Gastrocnemius medialis (tissue), 4 donors: ENCODE measurements around the gene PROM2. TPM values are rescaled to one million over a fixed set of nuclear protein-coding genes. Genes with fewer than 3 reads are reported as not detected.

Experiments used
- ATAC-seq, 2 donors: fragments of 150-250 bp; one replicate each; pipeline ENCODE4 v1.9.1; 2016
- DNase-seq, 2 donors: peaks; one replicate each; pipeline ENCODE4 v3.0.0-alpha.2; 2019
- H3K27ac ChIP-seq, 4 donors: fragments of 200-600 bp; sonication (generic); 1 replicate in 1 of 4; 2 replicates in 3 of 4; pipeline ENCODE4 v1.5.1; 2016 to 2018; ENCODE audit warnings: mild to moderate bottlenecking in 2 of 4, moderate library complexity in 1 of 4
- H3K27me3 ChIP-seq, 3 donors: fragments of 200-600 bp; sonication (generic) in 2 of 3; 1 replicate in 1 of 3; 2 replicates in 2 of 3; pipeline versions ENCODE4 v1.5.1 to v1.6.0; 2016 to 2019; ENCODE audit warnings: mild to moderate bottlenecking in 1 of 3, moderate library complexity in 1 of 3
- H3K36me3 ChIP-seq, 2 donors: fragments of 200-600 bp; sonication (generic) in 1 of 2; one replicate each; pipeline ENCODE4 v1.5.1; 2017 to 2018
- H3K4me1 ChIP-seq, 2 donors: fragments of 200-600 bp; sonication (generic) in 1 of 2; one replicate each; pipeline ENCODE4 v1.5.1; 2016 to 2017; ENCODE audit warnings: mild to moderate bottlenecking in 2 of 2
- H3K4me3 ChIP-seq, 4 donors: fragments of 200-600 bp; sonication (generic) in 3 of 4; 1 replicate in 1 of 4; 2 replicates in 3 of 4; pipeline ENCODE4 v1.5.1; 2016 to 2019; ENCODE audit warnings: mild to moderate bottlenecking in 2 of 4
- H3K9me3 ChIP-seq, 3 donors: fragments of 200-600 bp; sonication (generic) in 2 of 3; 1 replicate in 1 of 3; 2 replicates in 2 of 3; pipeline ENCODE4 v1.5.1; 2016 to 2019
- CTCF ChIP-seq, 5 experiments: fragments of 450-650 bp in 3 of 5; fragments of 200-600 bp in 2 of 5; sonication (generic) in 2 of 5; IDR thresholded peaks in 4 of 5; conservative IDR thresholded peaks in 1 of 5; 1 replicate in 4 of 5; 2 replicates in 1 of 5; pipeline ENCODE4 v1.5.1; 2016 to 2019; ENCODE audit warnings: antibody characterized with exemption in 5 of 5, mild to moderate bottlenecking in 3 of 5, moderate library complexity in 3 of 5
- POLR2A ChIP-seq, 2 donors: fragments of 450-650 bp; IDR thresholded peaks; one replicate each; pipeline ENCODE4 v1.6.1; 2017; ENCODE audit warnings: antibody characterized with exemption in 2 of 2, mild to moderate bottlenecking in 2 of 2, moderate library complexity in 2 of 2
- in situ Hi-C, 4 donors: fragments of 200-750 bp; cut with MboI; loops; one replicate each; pipeline versions ENCODE4 v1.15.0 to v1.8.0; 2017; ENCODE audit warnings: low sequenced_read_pairs in 4 of 4
- intact Hi-C: fragments of 100-400 bp; cut with DNase I; formaldehyde crosslinking; loops from one replicate; pipeline ENCODE4 v1.15.1; 2023; ENCODE audit warnings: low total_unique reads
- total RNA-seq, 4 donors: library from RNA; depleted of rRNA; stranded (reverse); fragments of >200 nt; gene quantifications; one replicate each; pipeline versions ENCODE4 v1.1.0 to v1.2.3, GENCODE V29; 2016

The PROM2 gene
- total RNA-seq, 4 donors from 2014 or later = 0.33 to 0.46 TPM; not detected in 2

GRCh38 chr2:95311815-95312542, 37.7 kb downstream of the PROM2 start:
- no peaks in the 10 kb centered on the region for H3K9me3 ChIP-seq
- DNase-seq (no peak), ATAC-seq (no peak)
- H3K36me3 ChIP-seq = no peaks in the 10 kb centered on the region
- no peak overlapping the region for H3K4me3 ChIP-seq
- in situ Hi-C loops = no loop called here
- TF ChIP-seq CTCF (IDR thresholded peaks at IDR 0.05 in 4 of 5, conservative IDR thresholded peaks at IDR 0.05 in 1 of 5) (no peak), POLR2A (IDR thresholded peaks at IDR 0.05) (no peak)
- intact Hi-C loops = no loop called here
- H3K27ac ChIP-seq = no peak overlapping the region
- peaks cover 4 to 8% (median 5%) of the 10 kb centered on the region in 3 donors for H3K27me3 ChIP-seq
- no peaks in the 10 kb centered on the region for H3K4me1 ChIP-seq

GRCh38 chr2:95312543-95313201, 38.4 kb downstream of the PROM2 start:
- in situ Hi-C loops = no loop called here
- Histone ChIP-seq H3K4me1 (no peaks in the 10 kb centered on the region), H3K27me3 (peaks cover 4 to 8% (median 5%) of the 10 kb centered on the region in 3 donors), H3K27ac (no peak overlapping the region), H3K4me3 (no peak overlapping the region), H3K36me3 (no peaks in the 10 kb centered on the region), H3K9me3 (no peaks in the 10 kb centered on the region)
- TF ChIP-seq POLR2A (IDR thresholded peaks at IDR 0.05) (no peak), CTCF (IDR thresholded peaks at IDR 0.05 in 4 of 5, conservative IDR thresholded peaks at IDR 0.05 in 1 of 5) (no peak)
- intact Hi-C loops = no loop called here
- no peak for ATAC-seq
- no peak for DNase-seq

GRCh38 chr2:95313296-95314131, 39.3 kb downstream of the PROM2 start:
- no peaks in the 10 kb centered on the region for H3K9me3 ChIP-seq
- no peak overlapping the region for H3K4me3 ChIP-seq
- in situ Hi-C loops (no loop called here), intact Hi-C loops (loop anchor here (2.0 kb wide), 2 partner anchors 81 to 121 kb away; no protein-coding TSS in a partner anchor)
- TF ChIP-seq CTCF (IDR thresholded peaks at IDR 0.05 in 4 of 5, conservative IDR thresholded peaks at IDR 0.05 in 1 of 5) = no peak
- TF ChIP-seq POLR2A (IDR thresholded peaks at IDR 0.05) = no peak
- peaks cover 4 to 6% (median 5%) of the 10 kb centered on the region in 3 donors for H3K27me3 ChIP-seq
- no peaks in the 10 kb centered on the region for H3K4me1 ChIP-seq
- DNase-seq (no peak), ATAC-seq (no peak)
- H3K36me3 ChIP-seq = no peaks in the 10 kb centered on the region
- no peak overlapping the region for H3K27ac ChIP-seq

- Histone ChIP-seq H3K4me3 (no peak overlapping the region), H3K4me1 (no peaks in the 10 kb centered on the region), H3K27me3 (peaks cover 0 to 5% (median 0%) of the 10 kb centered on the region in 3 donors), H3K36me3 (no peaks in the 10 kb centered on the region), H3K27ac (no peak overlapping the region), H3K9me3 (no peaks in the 10 kb centered on the region)
- intact Hi-C loops (loop anchor here (2.0 kb wide), 2 partner anchors 82 to 122 kb away; no protein-coding TSS in a partner anchor), in situ Hi-C loops (no loop called here)
- ATAC-seq = no peak
- no peak for DNase-seq
- TF ChIP-seq CTCF (IDR thresholded peaks at IDR 0.05 in 4 of 5, conservative IDR thresholded peaks at IDR 0.05 in 1 of 5) (no peak), POLR2A (IDR thresholded peaks at IDR 0.05) (no peak)
Measured at GRCh38 chr2:95314598-95314963, 40.3 kb downstream of the PROM2 start.
